HL-60 (cell line): ENCODE data around the gene MPV17L.
"Not testable (repeated sequence)": the region's sequence is repeated elsewhere in the genome, so short reads cannot be mapped to it uniquely, and the experiment has no call there.

ENCODE experiments used
- GABPA ChIP-seq: IDR thresholded peaks from 2 replicates; pipeline ENCODE4 v1.6.1; 2012; ENCODE audit warnings: low read depth
- POLR2AphosphoS5 ChIP-seq: IDR thresholded peaks from 2 replicates; pipeline ENCODE4 v1.6.1; 2012; ENCODE audit warnings: low read depth
- SPI1 ChIP-seq: IDR thresholded peaks from 2 replicates; pipeline ENCODE4 v1.6.1; 2012; ENCODE audit warnings: low read depth, mild to moderate bottlenecking, borderline replicate concordance
- TF ChIP-seq, protein P1 (sequence below): IDR thresholded peaks from one replicate; pipeline ENCODE4 v1.5.1; 2011; ENCODE audit warnings: low read length, control low read depth, inconsistent platforms; ENCODE audit not compliant: insufficient read depth
- TF ChIP-seq, protein P2 (sequence below): IDR thresholded peaks from 2 replicates; pipeline ENCODE4 v1.6.1; 2012; ENCODE audit warnings: low read depth; ENCODE audit not compliant: insufficient replicate concordance

DNA sequence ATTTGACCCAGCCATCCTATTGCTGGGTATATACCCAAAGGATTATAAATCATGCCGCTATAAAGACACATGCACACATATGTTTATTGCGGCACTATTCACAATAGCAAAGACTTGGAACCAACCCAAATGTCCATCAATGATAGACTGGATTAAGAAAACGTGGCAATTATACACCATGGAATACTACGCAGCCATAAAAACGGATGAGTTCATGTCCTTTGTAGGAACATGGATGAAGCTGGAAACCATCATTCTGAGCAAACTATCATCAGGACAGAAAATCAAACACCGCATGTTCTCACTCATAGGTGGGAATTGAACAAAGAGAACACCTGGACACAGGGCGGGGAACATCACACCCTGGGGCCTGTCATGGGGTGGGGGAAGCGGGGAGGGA is 2.5 kb upstream of the MPV17L start:
- not testable (repeated sequence) for TF ChIP-seq POLR2AphosphoS5, GABPA, SPI1
- TF ChIP-seq, protein P1, sequence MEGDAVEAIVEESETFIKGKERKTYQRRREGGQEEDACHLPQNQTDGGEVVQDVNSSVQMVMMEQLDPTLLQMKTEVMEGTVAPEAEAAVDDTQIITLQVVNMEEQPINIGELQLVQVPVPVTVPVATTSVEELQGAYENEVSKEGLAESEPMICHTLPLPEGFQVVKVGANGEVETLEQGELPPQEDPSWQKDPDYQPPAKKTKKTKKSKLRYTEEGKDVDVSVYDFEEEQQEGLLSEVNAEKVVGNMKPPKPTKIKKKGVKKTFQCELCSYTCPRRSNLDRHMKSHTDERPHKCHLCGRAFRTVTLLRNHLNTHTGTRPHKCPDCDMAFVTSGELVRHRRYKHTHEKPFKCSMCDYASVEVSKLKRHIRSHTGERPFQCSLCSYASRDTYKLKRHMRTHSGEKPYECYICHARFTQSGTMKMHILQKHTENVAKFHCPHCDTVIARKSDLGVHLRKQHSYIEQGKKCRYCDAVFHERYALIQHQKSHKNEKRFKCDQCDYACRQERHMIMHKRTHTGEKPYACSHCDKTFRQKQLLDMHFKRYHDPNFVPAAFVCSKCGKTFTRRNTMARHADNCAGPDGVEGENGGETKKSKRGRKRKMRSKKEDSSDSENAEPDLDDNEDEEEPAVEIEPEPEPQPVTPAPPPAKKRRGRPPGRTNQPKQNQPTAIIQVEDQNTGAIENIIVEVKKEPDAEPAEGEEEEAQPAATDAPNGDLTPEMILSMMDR, result not testable (repeated sequence)
- TF ChIP-seq, protein P2, sequence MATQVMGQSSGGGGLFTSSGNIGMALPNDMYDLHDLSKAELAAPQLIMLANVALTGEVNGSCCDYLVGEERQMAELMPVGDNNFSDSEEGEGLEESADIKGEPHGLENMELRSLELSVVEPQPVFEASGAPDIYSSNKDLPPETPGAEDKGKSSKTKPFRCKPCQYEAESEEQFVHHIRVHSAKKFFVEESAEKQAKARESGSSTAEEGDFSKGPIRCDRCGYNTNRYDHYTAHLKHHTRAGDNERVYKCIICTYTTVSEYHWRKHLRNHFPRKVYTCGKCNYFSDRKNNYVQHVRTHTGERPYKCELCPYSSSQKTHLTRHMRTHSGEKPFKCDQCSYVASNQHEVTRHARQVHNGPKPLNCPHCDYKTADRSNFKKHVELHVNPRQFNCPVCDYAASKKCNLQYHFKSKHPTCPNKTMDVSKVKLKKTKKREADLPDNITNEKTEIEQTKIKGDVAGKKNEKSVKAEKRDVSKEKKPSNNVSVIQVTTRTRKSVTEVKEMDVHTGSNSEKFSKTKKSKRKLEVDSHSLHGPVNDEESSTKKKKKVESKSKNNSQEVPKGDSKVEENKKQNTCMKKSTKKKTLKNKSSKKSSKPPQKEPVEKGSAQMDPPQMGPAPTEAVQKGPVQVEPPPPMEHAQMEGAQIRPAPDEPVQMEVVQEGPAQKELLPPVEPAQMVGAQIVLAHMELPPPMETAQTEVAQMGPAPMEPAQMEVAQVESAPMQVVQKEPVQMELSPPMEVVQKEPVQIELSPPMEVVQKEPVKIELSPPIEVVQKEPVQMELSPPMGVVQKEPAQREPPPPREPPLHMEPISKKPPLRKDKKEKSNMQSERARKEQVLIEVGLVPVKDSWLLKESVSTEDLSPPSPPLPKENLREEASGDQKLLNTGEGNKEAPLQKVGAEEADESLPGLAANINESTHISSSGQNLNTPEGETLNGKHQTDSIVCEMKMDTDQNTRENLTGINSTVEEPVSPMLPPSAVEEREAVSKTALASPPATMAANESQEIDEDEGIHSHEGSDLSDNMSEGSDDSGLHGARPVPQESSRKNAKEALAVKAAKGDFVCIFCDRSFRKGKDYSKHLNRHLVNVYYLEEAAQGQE, result not testable (repeated sequence)
